ENCODE data around the gene RNF217.

Gene RNF217

DNA sequence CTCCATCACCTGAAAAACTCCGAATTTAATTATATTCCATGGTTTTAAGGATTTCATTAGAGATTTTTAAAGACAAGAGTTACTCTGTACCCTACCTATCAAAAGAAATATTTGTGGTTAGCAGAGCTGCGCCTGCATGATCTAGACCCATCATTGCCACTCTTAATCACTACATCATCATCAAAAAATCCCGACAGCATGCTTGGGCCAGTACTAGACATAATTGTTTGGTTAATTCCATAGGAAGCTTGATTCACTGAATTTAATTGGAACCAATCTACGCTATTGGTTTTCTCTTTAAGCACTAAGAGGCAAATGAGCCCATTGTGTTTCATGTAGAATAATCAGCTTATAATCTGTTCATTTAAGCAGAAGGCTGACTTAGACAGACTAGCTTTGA is 33.4 kb upstream of the RNF217 start:
- no peak overlapping the region for H3K4me3 ChIP-seq
- DNase-seq (ENCODE audit: low spot score) = no peak
- TF ChIP-seq CTCF (IDR thresholded peaks at IDR 0.05) = no peak
- H3K27ac ChIP-seq = no peak overlapping the region

DNA sequence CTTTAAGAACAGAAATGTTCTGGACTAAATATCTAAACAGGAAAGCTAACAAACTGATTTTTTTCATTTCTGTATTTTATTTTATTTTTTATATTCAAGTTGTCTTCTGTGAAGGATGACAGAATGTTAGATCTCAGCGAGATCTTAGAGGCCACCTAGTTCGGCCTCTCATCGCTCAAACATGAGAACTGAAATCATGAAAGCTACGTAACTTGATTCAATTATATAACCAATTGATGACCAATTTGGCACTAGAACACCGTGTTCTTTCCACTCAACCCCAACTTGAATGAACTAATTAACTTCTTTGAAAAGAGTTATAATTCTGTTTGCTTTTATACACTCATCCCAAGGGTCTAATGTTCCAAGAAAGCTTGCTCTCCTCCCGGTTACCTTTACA is 24.6 kb upstream of the RNF217 start:
- Histone ChIP-seq H3K27ac (peak overlapping the region in 1 of 2 donors; percentile 11), H3K4me3 (no peak overlapping the region)
- no peak for DNase-seq (ENCODE audit: low spot score)
- TF ChIP-seq CTCF (IDR thresholded peaks at IDR 0.05) = no peak

- no peak for DNase-seq (ENCODE audit: low spot score)
- no peak overlapping the region for H3K4me3 ChIP-seq
- no peak for TF ChIP-seq CTCF (IDR thresholded peaks at IDR 0.05)
- no peak overlapping the region for H3K27ac ChIP-seq
Observed at GRCh38 chr6:124941259-124941658, 21.0 kb upstream of the RNF217 start.

DNA sequence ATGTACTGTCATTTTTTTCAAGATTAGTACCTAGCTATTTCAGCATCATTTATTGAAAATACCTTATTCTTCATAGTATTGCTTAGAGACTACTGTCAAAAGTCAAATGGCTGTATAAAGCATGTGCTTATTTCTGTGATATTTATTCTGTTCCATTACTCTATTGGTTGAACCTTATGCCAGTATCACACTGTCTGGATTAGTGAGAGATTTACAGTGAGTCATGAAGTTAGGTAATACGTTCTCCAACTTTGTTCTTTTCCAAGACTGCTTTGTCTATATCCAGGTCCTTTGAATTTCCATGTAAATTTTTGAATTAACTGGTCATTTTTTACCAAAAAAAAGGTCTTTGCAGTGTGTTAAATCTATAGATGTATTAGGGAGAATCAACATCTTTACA is 18.6 kb upstream of the RNF217 start:
- DNase-seq (ENCODE audit: low spot score) = no peak
- no peak overlapping the region for H3K27ac ChIP-seq
- no peak for TF ChIP-seq CTCF (IDR thresholded peaks at IDR 0.05)
- no peak overlapping the region for H3K4me3 ChIP-seq

DNA sequence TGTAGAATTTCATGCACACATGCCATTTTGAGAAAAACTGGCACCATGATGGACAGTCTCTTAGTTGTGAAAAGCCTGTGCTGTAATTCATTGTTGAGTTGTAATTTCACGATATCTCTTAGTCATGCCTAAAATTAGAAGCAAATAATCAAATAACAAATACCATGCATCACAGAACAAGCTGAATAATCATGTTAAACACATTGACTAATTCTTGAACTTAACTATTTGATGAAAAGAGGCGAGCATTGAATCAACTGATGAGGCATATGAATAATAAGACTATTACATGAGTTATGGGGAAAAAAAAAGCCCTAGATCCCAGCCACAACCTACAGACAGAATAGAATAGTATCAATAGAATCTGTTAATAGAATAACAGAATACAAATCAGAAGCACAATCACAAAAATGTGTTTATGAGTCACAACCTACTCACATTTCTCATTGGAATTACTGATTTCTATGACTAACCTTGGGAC is 14.2 kb upstream of the RNF217 start:
- no peak overlapping the region for H3K4me3 ChIP-seq
- no peak for DNase-seq (ENCODE audit: low spot score)
- no peak for TF ChIP-seq CTCF (IDR thresholded peaks at IDR 0.05)
- no peak overlapping the region for H3K27ac ChIP-seq

GRCh38 chr6:124949706-124950105 is 12.5 kb upstream of the RNF217 start:
- DNase-seq (ENCODE audit: low spot score) = no peak
- H3K4me3 ChIP-seq = no peak overlapping the region
- TF ChIP-seq CTCF (IDR thresholded peaks at IDR 0.05) = no peak
- H3K27ac ChIP-seq = no peak overlapping the region

GRCh38 chr6:124953808-124954207 is 8.4 kb upstream of the RNF217 start:
- no peak overlapping the region for H3K27ac ChIP-seq
- DNase-seq (ENCODE audit: low spot score) = no peak
- no peak overlapping the region for H3K4me3 ChIP-seq
- TF ChIP-seq CTCF (IDR thresholded peaks at IDR 0.05) = no peak
